Measurements from ENCODE around the gene APOLD1. TPM values are rescaled to one million over a fixed set of nuclear protein-coding genes. Genes with fewer than 3 reads are reported as not detected.

Gene APOLD1
- total and polyA plus RNA-seq, 4 donors, result 1.4 to 5.1 (median 2.6) TPM

DNA sequence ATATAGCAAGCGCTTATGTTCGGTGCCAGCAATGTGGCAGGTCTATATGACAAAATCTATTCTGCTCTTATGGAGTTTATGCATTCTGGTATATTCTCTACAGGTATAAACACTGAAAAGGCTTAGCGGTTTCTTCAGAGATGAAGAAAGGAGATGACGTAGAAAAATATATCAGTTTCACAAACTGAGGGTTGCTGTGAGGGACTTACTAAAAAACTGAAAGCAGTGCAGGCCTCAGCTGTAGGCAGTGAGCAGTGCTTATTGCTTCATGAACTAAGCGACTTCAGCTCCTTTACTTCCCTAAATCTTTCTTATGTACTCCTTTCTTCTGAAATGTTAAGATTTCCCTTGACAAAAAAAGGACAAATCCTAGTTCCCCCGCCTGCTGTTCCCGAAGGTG, 32.2 kb downstream of the APOLD1 start:
- no peak overlapping the region for H3K27ac ChIP-seq (ENCODE audit: low read depth in 1 of 2, low read length in 2 of 2)
- peaks cover 0 to 18% (median 8%) of the 10 kb centered on the region in 4 donors for H3K4me1 ChIP-seq (ENCODE audit: control insufficient read depth in 4 of 4, insufficient read depth in 4 of 4, low read length in 3 of 4)

GRCh38 chr12:12818701-12819100, 33.2 kb downstream of the APOLD1 start:
- Histone ChIP-seq H3K27ac (ENCODE audit: low read depth in 1 of 2, low read length in 2 of 2) (no peak overlapping the region), H3K9me3 (ENCODE audit: control insufficient read depth in 4 of 4, low read length in 3 of 4) (no peaks in the 10 kb centered on the region), H3K4me1 (ENCODE audit: control insufficient read depth in 4 of 4, insufficient read depth in 4 of 4, low read length in 3 of 4) (peaks cover 0 to 17% (median 8%) of the 10 kb centered on the region in 4 donors), H3K36me3 (ENCODE audit: control insufficient read depth in 4 of 4, insufficient read depth in 3 of 4, low read depth in 1 of 4, low read length in 3 of 4) (peaks cover 5 to 31% (median 26%) of the 10 kb centered on the region in 4 donors), H3K4me3 (ENCODE audit: low read depth in 1 of 3, low read length in 3 of 3) (no peak overlapping the region), H3K27me3 (ENCODE audit: control insufficient read depth in 4 of 4, insufficient read depth in 4 of 4, low read length in 3 of 4) (no peaks in the 10 kb centered on the region), H3K9ac (ENCODE audit: low read depth in 1 of 2, low read length in 2 of 2) (no peak overlapping the region)
- 98% methylated on average over 4 of the region's 4 CpGs for WGBS
- no peak for DNase-seq (ENCODE audit: low spot score)
- TF ChIP-seq RXRA (IDR thresholded peaks at IDR 0.05), result no peak
- TF ChIP-seq TAF1 (conservative IDR thresholded peaks at IDR 0.05), result no peak
- no peak for TF ChIP-seq HNF4G (IDR thresholded peaks at IDR 0.05)
- no peak for TF ChIP-seq MAX (IDR thresholded peaks at IDR 0.05)
- TF ChIP-seq, protein P1, sequence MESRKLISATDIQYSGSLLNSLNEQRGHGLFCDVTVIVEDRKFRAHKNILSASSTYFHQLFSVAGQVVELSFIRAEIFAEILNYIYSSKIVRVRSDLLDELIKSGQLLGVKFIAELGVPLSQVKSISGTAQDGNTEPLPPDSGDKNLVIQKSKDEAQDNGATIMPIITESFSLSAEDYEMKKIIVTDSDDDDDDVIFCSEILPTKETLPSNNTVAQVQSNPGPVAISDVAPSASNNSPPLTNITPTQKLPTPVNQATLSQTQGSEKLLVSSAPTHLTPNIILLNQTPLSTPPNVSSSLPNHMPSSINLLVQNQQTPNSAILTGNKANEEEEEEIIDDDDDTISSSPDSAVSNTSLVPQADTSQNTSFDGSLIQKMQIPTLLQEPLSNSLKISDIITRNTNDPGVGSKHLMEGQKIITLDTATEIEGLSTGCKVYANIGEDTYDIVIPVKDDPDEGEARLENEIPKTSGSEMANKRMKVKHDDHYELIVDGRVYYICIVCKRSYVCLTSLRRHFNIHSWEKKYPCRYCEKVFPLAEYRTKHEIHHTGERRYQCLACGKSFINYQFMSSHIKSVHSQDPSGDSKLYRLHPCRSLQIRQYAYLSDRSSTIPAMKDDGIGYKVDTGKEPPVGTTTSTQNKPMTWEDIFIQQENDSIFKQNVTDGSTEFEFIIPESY (IDR thresholded peaks at IDR 0.05), result no peak
- TF ChIP-seq, protein P2, sequence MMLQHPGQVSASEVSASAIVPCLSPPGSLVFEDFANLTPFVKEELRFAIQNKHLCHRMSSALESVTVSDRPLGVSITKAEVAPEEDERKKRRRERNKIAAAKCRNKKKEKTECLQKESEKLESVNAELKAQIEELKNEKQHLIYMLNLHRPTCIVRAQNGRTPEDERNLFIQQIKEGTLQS (IDR thresholded peaks at IDR 0.05), result no peak
- TF ChIP-seq FOXA2 (IDR thresholded peaks at IDR 0.05), result no peak
- no peak for TF ChIP-seq SP1 (IDR thresholded peaks at IDR 0.05)
- TF ChIP-seq HNF4A (conservative IDR thresholded peaks at IDR 0.05), result no peak
- no peak for TF ChIP-seq RAD21 (IDR thresholded peaks at IDR 0.05)
- TF ChIP-seq, protein P3, sequence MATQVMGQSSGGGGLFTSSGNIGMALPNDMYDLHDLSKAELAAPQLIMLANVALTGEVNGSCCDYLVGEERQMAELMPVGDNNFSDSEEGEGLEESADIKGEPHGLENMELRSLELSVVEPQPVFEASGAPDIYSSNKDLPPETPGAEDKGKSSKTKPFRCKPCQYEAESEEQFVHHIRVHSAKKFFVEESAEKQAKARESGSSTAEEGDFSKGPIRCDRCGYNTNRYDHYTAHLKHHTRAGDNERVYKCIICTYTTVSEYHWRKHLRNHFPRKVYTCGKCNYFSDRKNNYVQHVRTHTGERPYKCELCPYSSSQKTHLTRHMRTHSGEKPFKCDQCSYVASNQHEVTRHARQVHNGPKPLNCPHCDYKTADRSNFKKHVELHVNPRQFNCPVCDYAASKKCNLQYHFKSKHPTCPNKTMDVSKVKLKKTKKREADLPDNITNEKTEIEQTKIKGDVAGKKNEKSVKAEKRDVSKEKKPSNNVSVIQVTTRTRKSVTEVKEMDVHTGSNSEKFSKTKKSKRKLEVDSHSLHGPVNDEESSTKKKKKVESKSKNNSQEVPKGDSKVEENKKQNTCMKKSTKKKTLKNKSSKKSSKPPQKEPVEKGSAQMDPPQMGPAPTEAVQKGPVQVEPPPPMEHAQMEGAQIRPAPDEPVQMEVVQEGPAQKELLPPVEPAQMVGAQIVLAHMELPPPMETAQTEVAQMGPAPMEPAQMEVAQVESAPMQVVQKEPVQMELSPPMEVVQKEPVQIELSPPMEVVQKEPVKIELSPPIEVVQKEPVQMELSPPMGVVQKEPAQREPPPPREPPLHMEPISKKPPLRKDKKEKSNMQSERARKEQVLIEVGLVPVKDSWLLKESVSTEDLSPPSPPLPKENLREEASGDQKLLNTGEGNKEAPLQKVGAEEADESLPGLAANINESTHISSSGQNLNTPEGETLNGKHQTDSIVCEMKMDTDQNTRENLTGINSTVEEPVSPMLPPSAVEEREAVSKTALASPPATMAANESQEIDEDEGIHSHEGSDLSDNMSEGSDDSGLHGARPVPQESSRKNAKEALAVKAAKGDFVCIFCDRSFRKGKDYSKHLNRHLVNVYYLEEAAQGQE (IDR thresholded peaks at IDR 0.05), result no peak
- no peak for TF ChIP-seq NR2F2 (IDR thresholded peaks at IDR 0.05)
- TF ChIP-seq JUND (IDR thresholded peaks at IDR 0.05), result no peak

More for the DNA sequence above, 32.2 kb downstream of the APOLD1 start:
- TF ChIP-seq, protein P1 (IDR thresholded peaks at IDR 0.05), result no peak
- TF ChIP-seq HNF4G (IDR thresholded peaks at IDR 0.05), result no peak
- TF ChIP-seq, protein P2 (IDR thresholded peaks at IDR 0.05), result no peak
- TF ChIP-seq EGR1 (IDR thresholded peaks at IDR 0.05; ENCODE audit: low read depth in 2 of 2), result no peak
- TF ChIP-seq GABPA (IDR thresholded peaks at IDR 0.05 in 1 of 2, conservative IDR thresholded peaks at IDR 0.05 in 1 of 2), result no peak
- no peak for TF ChIP-seq FOXA2 (IDR thresholded peaks at IDR 0.05)
- no peak for TF ChIP-seq YY1 (IDR thresholded peaks at IDR 0.05)
- TF ChIP-seq, protein P3 (IDR thresholded peaks at IDR 0.05), result no peak
- TF ChIP-seq RAD21 (IDR thresholded peaks at IDR 0.05), result no peak
- TF ChIP-seq TAF1 (conservative IDR thresholded peaks at IDR 0.05), result no peak
- TF ChIP-seq HNF4A (conservative IDR thresholded peaks at IDR 0.05), result no peak
- Histone ChIP-seq H3K36me3 (ENCODE audit: control insufficient read depth in 4 of 4, insufficient read depth in 3 of 4, low read depth in 1 of 4, low read length in 3 of 4) (peaks cover 5 to 20% (median 16%) of the 10 kb centered on the region in 4 donors), H3K27me3 (ENCODE audit: control insufficient read depth in 4 of 4, insufficient read depth in 4 of 4, low read length in 3 of 4) (no peaks in the 10 kb centered on the region), H3K9me3 (ENCODE audit: control insufficient read depth in 4 of 4, low read length in 3 of 4) (no peaks in the 10 kb centered on the region), H3K4me3 (ENCODE audit: low read depth in 1 of 3, low read length in 3 of 3) (no peak overlapping the region), H3K9ac (ENCODE audit: low read depth in 1 of 2, low read length in 2 of 2) (no peak overlapping the region)
- WGBS, result 94% methylated on average over 7 of the region's 7 CpGs
- no peak for DNase-seq (ENCODE audit: low spot score)

Data from liver (tissue), 9 donors.